Large intestine (tissue), 3 donors: ENCODE results near the gene TRMT2A. TPM values are rescaled to one million over a fixed set of nuclear protein-coding genes. Genes with fewer than 3 reads are reported as not detected.

ENCODE experiments used
- DNase-seq, 2 donors: peaks; one replicate each; pipeline versions ENCODE4 v3.0.0 to v3.0.0-alpha.2; 2013
- H3K27ac ChIP-seq: one replicate; pipeline ENCODE4 v1.5.1; 2013; ENCODE audit warnings: low read length
- H3K27me3 ChIP-seq: 2 replicates; pipeline ENCODE4 v1.6.1; 2013; ENCODE audit warnings: low read length; ENCODE audit not compliant: control insufficient read depth, insufficient read depth
- H3K36me3 ChIP-seq: 2 replicates; pipeline ENCODE4 v1.6.1; 2013; ENCODE audit warnings: low read length; ENCODE audit not compliant: control insufficient read depth, insufficient read depth
- H3K4me1 ChIP-seq: one replicate; pipeline ENCODE4 v1.6.1; 2013; ENCODE audit warnings: low read length; ENCODE audit not compliant: control insufficient read depth, insufficient read depth
- H3K4me3 ChIP-seq: one replicate; pipeline ENCODE4 v1.5.1; 2013; ENCODE audit warnings: low read length
- H3K9me3 ChIP-seq: one replicate; pipeline ENCODE4 v1.6.1; 2013; ENCODE audit warnings: mild to moderate bottlenecking, low read depth, low read length, moderate library complexity; ENCODE audit not compliant: control insufficient read depth
- WGBS: methylation state at CpG from one replicate; pipeline ENCODE4 v1.1.5; 2013; ENCODE audit warnings: low lambda C conversion rate; ENCODE audit not compliant: insufficient coverage; 5-methylcytosine and 5-hydroxymethylcytosine counted together
- polyA plus RNA-seq: library from polyadenylated mRNA; unstranded; fragments of 120-200 nt; gene quantifications from one replicate; pipeline ENCODE4 v1.2.1, GENCODE V29; 2013

The TRMT2A gene
- polyA plus RNA-seq, 1 donor, result 51.3 TPM

GRCh38 chr22:20128619-20128901 is 11.5 kb upstream of the TRMT2A start:
- Histone ChIP-seq H3K4me1 (peaks cover 22% of the 10 kb centered on the region), H3K27ac (no peak overlapping the region)
- DNase-seq, result no peak

DNA sequence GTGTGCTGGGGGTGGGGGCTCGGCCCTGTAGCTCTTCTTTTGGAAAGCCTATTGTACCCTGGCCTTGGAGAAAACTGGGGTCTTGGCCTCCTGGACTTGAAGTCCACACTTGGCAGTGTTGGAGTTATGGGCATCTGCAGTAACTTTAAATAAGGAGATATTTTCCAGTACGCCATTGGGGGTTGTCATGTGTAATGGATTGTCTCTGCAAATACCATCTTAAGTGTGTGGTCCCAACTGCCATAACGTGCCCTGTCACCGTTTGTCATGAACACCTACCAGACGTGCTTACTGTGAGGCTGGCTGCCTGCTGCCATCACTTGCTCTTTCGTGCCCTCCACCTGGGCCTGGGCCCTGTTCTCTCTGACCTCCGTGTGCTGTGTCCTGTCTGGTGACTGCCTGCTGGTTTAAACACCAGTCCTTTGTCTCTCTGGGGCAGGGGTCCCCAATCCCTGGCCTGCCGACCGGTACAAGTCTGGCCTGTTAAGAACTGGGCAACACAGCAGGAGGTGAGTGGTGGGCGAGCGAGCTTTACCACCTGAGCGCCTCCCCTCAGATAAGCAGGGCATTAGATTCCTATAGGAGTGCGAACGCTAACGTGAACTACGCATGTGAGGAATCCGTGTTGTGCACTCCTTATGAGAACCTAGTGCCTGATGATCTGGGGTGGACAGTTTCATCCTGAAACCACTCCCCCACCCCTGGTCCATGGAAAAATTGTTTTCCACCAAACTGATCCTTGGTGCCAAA is 11.0 kb upstream of the TRMT2A start:
- Histone ChIP-seq H3K4me3 (no peak overlapping the region), H3K27me3 (no peaks in the 10 kb centered on the region), H3K27ac (no peak overlapping the region), H3K4me1 (peaks cover 21% of the 10 kb centered on the region), H3K9me3 (no peaks in the 10 kb centered on the region), H3K36me3 (peaks cover 44% of the 10 kb centered on the region)
- DNase-seq, result no peak
- no CpG with 5 or more reads among the region's 17 CpGs for WGBS

More at GRCh38 chr22:20128619-20128901, 11.5 kb upstream of the TRMT2A start:
- no peaks in the 10 kb centered on the region for H3K27me3 ChIP-seq
- peaks cover 41% of the 10 kb centered on the region for H3K36me3 ChIP-seq
- WGBS, result no CpG with 5 or more reads among the region's 2 CpGs
- no peaks in the 10 kb centered on the region for H3K9me3 ChIP-seq
- H3K4me3 ChIP-seq, result no peak overlapping the region

DNA sequence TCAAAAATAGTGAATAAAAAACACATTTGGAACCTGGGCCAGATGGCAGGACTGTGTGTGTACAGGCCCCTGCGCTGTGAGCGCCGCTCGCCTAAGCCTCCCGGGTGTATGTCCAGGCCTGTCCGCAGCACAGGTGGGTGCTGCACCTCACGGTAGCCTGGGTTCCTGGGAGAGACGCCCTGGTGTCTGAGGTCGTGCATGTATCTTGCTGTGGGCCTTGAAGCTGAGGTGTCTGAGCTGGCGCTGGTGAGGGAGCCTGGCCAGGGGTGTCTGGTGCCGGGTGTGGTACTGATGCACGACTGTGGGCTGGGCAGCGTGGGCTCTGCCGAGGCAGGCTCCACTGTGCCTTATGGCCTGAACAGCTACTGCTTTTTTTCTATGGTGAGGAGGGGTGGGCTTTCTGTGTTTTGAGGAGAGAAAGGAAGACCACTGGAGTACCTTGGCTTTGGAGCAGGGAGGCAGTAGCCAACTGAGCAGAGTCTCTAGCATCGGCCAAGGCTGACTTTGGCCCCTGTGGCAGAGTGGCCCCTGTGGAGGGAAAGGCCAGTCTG is 10.4 kb upstream of the TRMT2A start:
- Histone ChIP-seq H3K27me3 (no peaks in the 10 kb centered on the region), H3K27ac (no peak overlapping the region), H3K36me3 (peaks cover 45% of the 10 kb centered on the region), H3K4me3 (no peak overlapping the region), H3K4me1 (peaks cover 15% of the 10 kb centered on the region), H3K9me3 (no peaks in the 10 kb centered on the region)
- no peak for DNase-seq
- WGBS, result no CpG with 5 or more reads among the region's 15 CpGs

DNA sequence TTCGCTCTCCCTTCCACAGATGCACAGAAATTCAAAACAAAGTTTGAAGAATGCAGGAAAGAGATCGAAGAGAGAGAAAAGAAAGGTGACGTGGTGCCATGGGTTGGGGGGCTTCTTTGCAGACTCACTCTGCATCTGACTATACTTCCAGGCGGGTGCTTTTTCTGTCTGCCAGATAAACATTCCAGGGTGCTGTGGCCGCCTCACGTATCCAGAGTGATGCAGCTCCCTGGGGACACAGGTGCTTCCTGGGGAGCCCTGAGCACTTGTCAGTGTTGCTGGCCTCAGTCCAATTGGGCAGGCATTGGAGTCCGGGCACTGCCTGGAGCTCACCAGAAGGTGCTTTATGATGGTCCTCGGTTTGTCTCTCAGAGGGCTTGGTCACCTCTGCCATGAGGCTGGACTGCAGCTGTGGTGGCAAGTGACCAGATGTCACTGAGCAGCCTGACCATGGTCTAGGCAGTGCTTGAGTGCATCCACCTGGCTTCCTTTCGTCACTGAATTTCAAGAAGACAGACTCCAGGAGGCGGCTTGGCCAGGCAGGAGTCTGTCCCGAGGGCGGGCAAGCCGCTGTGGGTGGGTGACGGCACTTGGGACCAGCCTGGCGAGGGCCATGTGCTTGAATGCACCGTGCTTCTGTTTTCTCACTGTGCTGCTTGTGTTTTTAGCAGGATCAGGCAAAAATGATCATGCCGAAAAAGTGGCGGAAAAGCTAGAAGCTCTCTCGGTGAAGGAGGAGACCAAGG is 9.4 kb upstream of the TRMT2A start:
- H3K27ac ChIP-seq, result no peak overlapping the region
- H3K27me3 ChIP-seq, result no peaks in the 10 kb centered on the region
- 100% methylated on average over 4 of the region's 19 CpGs for WGBS
- H3K4me1 ChIP-seq, result peaks cover 14% of the 10 kb centered on the region
- DNase-seq, result no peak
- no peaks in the 10 kb centered on the region for H3K9me3 ChIP-seq
- no peak overlapping the region for H3K4me3 ChIP-seq
- H3K36me3 ChIP-seq, result peaks cover 55% of the 10 kb centered on the region

DNA sequence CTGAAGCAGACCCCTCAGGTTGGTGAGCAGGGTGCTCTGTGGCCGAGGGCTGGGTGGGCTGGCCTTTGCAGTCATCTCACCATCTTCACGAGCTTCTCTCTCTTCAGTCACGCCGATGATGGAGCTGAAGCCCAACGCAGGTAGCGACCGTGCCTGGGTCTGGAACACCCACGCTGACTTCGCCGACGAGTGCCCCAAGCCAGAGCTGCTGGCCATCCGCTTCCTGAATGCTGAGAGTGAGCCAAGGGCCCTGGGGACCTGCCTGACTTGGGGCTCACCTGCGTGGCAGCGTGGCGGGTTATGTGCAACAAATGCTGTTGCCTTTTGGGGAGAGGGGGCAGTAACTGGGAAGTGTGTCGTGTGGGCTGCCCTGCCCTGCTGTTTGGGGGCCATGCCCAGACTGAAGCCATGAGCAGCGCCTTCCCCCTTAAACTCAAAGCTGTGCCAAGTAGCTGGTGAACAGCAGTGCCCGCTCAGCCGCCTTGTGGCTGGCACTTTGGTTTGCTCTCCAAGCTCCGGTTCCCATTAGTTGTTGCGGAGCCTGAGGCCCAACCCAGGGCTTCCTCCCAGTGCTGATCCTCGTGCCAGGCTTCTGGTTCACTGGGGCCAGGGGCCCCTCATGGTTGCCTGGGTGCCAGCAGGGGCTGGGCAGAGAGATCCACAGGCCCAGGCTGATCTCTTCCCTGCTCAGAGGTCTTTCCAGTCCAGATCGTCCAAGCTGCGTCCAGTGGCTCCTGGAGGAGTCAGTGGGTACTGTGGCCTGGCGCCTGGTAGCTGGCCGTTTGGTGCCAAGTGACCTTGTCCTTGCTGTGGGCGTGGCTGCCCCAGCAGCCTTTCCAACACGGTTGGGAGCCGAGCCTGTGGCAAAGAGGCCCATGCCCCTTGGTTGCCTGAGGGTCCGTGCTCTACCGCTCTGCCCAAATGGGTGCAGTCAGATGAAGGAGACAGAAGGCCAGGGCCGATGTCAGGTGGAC is 8.5 kb upstream of the TRMT2A start:
- peaks cover 62% of the 10 kb centered on the region for H3K36me3 ChIP-seq
- no peaks in the 10 kb centered on the region for H3K27me3 ChIP-seq
- H3K27ac ChIP-seq, result no peak overlapping the region
- H3K9me3 ChIP-seq, result no peaks in the 10 kb centered on the region
- WGBS, result no CpG with 5 or more reads among the region's 32 CpGs
- DNase-seq, result no peak
- no peak overlapping the region for H3K4me3 ChIP-seq
- H3K4me1 ChIP-seq, result peaks cover 10% of the 10 kb centered on the region

- peaks cover 5% of the 10 kb centered on the region for H3K4me1 ChIP-seq
- WGBS, result no CpG with 5 or more reads among the region's 11 CpGs
- no peak for DNase-seq
- H3K36me3 ChIP-seq, result peaks cover 74% of the 10 kb centered on the region
- H3K27ac ChIP-seq, result no peak overlapping the region
- H3K4me3 ChIP-seq, result no peak overlapping the region
- no peaks in the 10 kb centered on the region for H3K9me3 ChIP-seq
- H3K27me3 ChIP-seq, result no peaks in the 10 kb centered on the region
Observed at GRCh38 chr22:20124083-20124787, 7.2 kb upstream of the TRMT2A start.

- Histone ChIP-seq H3K4me1 (peaks cover 3% of the 10 kb centered on the region), H3K9me3 (no peaks in the 10 kb centered on the region), H3K27me3 (no peaks in the 10 kb centered on the region), H3K4me3 (no peak overlapping the region), H3K27ac (no peak overlapping the region), H3K36me3 (peaks cover 79% of the 10 kb centered on the region)
- DNase-seq, result no peak
- no CpG with 5 or more reads among the region's 13 CpGs for WGBS
Observed at GRCh38 chr22:20123366-20124082, 6.5 kb upstream of the TRMT2A start.

GRCh38 chr22:20121856-20122415 is 4.9 kb upstream of the TRMT2A start:
- peaks cover 3% of the 10 kb centered on the region for H3K4me1 ChIP-seq
- no peaks in the 10 kb centered on the region for H3K9me3 ChIP-seq
- peaks cover 68% of the 10 kb centered on the region for H3K36me3 ChIP-seq
- no peak overlapping the region for H3K4me3 ChIP-seq
- no peak for DNase-seq
- H3K27me3 ChIP-seq, result no peaks in the 10 kb centered on the region
- WGBS, result no CpG with 5 or more reads among the region's 22 CpGs
- H3K27ac ChIP-seq, result no peak overlapping the region

DNA sequence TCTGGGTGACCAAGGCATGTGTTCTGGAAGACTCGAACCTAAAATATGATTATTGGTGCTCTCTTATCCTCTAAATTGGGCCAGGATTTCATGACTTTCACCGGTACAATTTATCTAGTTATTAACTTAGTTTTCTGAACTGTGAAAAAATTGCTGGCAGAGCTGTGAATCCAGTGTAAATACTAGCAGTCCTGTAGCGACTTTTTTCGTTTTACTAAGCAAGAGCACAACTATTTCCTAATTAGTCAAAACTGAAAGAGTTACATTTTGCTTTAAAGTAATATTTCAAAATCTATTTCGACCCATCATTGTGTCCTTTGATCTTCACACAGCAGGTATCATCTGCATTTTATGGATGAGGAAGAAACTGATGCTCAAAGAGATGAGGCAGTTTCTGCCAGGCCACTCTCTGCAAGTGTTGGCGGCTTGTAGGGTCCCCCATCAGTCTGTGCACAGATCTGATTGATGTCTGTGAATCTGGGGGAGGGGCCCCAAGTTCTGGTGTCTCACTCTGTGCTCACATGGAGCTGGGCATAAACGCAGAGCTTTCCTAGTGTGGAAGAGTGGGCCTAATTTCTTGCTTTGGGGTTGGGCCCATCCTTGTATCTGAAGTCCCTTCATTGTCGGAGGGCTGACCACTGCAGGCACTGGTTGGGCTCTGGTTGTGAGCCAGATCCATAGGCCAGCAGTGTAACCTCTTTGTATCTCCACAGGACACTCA is 1.4 kb upstream of the TRMT2A start:
- no peak overlapping the region for H3K27ac ChIP-seq
- H3K4me1 ChIP-seq, result peaks cover 9% of the 10 kb centered on the region
- WGBS, result 0% methylated on average over 2 of the region's 8 CpGs
- no peak for DNase-seq
- H3K27me3 ChIP-seq, result no peaks in the 10 kb centered on the region
- no peaks in the 10 kb centered on the region for H3K9me3 ChIP-seq
- H3K36me3 ChIP-seq, result peaks cover 57% of the 10 kb centered on the region
- H3K4me3 ChIP-seq, result peak overlapping the region; percentile 56
